ENCODE data around the gene AMZ2.
"Not testable (repeated sequence)": the region's sequence is repeated elsewhere in the genome, so short reads cannot be mapped to it uniquely, and the experiment has no call there.

The AMZ2 gene

DNA sequence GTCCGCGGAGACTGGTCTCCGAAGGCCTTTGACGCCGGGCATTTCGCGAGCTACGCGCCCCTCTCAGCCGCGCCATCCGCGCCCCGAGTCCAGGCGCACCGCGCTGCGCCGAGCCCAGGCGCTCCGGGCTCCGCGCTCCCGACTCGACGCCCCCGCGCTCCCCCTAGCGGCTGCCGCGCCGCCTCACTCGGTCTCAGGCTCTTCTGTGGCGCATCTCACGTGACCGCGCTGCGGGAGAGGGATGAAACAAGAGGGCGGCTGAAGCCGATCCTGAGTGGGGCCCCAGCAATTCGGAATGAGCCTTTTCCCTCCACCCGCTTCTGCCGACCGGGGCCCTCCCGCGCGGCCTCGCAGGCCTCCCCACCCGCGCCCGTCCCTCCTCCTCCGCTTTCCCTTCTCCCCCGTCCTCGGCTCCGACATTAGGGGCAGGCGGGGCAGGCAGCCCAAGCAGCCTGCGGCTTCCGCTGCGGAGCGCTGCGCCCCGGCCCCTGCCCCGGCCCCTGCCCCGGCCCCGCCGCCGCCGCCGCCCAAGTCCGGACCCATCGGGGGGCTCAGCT lies 42.5 kb upstream of the AMZ2 start:
- DNase-seq (ENCODE audit: low read depth) = peak; percentile 81
- TF ChIP-seq, protein P1, sequence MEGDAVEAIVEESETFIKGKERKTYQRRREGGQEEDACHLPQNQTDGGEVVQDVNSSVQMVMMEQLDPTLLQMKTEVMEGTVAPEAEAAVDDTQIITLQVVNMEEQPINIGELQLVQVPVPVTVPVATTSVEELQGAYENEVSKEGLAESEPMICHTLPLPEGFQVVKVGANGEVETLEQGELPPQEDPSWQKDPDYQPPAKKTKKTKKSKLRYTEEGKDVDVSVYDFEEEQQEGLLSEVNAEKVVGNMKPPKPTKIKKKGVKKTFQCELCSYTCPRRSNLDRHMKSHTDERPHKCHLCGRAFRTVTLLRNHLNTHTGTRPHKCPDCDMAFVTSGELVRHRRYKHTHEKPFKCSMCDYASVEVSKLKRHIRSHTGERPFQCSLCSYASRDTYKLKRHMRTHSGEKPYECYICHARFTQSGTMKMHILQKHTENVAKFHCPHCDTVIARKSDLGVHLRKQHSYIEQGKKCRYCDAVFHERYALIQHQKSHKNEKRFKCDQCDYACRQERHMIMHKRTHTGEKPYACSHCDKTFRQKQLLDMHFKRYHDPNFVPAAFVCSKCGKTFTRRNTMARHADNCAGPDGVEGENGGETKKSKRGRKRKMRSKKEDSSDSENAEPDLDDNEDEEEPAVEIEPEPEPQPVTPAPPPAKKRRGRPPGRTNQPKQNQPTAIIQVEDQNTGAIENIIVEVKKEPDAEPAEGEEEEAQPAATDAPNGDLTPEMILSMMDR (conservative IDR thresholded peaks at IDR 0.05; ENCODE audit: low read length) = peak; percentile 63
- H3K4me3 ChIP-seq (ENCODE audit: low read length) = peak overlapping the region; percentile 78

DNA sequence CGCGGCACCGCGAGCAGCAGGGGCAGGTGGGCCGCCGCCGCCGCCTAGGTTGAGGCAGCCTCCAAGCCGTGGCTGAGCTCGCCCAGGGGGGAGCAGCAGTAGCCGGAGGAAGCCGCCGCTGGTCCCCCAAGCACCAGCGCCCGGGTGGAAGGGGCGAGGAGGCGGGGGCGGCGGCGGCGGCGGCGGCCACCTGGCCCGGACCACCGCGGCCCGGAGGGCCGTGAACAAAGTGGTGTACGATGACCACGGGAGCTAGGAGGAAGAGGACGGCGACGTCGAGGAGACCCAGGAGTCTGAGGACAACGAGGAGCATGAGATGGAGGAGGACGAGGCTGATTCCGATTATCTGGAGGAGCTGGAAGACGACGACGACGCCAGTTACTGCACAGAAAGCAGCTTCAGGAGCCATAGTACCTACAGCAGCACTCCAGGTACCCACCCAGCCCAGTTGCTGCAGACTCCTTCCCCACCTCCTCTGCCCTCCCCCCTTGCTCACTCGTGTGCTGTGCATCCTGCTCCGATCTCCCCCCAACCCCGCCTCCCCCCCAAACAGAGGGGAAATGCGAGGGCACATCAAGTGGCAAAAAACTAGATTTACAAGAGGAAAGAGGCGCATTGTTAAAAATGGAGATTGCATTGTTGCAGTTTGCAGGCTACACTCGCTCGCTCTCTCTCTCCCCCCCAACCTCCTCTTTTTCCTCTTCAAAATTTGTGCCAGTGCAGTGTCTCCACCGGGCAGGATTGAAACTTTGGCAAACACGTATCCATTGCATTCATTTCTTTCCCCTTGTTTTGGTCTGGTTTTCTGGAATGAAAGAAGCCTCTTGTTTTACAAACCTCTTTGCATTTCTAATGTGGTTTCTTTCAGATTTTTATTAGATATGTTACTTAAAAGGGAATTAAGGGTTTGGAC lies 41.8 kb upstream of the AMZ2 start:
- TF ChIP-seq, protein P1 (conservative IDR thresholded peaks at IDR 0.05; ENCODE audit: low read length) = no peak
- H3K4me3 ChIP-seq (ENCODE audit: low read length) = peak overlapping the region; percentile 78
- DNase-seq (ENCODE audit: low read depth) = no peak

DNA sequence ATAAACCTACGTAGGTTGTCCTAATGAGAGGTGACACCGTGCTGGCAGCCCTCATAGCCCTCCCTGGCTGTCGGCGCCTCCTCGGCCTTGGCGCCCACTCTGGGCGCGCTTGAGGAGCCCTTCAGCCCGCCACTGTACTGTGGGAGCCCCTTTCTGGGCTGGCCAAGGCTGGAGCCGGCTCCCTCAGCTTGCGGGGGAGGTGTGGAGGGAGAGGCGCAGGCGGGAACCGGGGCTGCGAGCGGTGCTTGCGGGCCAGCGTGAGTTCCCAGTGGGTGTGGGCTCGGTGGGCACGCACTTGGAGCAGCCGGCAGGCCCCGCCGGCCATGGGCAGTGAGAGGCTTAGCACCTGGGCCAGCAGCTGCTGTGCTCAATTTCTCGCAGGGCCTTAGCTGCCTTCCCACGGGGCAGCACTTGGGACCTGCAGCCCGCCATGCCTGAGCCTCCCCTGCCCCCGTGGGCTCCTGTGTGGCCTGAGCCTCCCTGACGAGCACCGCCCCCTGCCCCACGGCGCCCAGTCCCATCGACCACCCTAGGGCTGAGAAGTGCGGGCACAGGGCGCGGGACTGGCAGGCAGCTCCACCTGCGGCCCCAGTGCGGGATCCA lies 40.1 kb upstream of the AMZ2 start:
- TF ChIP-seq, protein P1 (conservative IDR thresholded peaks at IDR 0.05; ENCODE audit: low read length) = no peak
- H3K4me3 ChIP-seq (ENCODE audit: low read length) = no peak overlapping the region
- no peak for DNase-seq (ENCODE audit: low read depth)

DNA sequence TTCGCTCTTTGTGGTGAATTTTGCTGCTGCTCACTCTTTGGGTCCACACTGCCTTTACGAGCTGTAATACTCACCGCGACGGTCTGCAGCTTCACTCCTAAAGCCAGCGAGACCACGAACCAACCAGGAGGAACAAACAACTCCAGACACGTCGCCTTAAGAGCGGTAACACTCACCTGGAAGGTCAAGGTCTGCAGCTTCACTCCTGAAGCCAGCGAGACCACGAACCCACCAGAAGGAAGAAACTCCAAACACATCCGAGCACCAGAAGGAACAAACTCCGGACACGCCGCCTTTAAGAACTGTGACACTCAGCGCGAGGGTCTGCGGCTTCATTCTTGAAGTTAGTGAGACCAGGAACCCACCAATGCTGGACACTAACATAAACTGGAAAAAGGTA lies 39.2 kb upstream of the AMZ2 start:
- H3K4me3 ChIP-seq (ENCODE audit: low read length); DNase-seq (ENCODE audit: low read depth): not testable (repeated sequence)

DNA sequence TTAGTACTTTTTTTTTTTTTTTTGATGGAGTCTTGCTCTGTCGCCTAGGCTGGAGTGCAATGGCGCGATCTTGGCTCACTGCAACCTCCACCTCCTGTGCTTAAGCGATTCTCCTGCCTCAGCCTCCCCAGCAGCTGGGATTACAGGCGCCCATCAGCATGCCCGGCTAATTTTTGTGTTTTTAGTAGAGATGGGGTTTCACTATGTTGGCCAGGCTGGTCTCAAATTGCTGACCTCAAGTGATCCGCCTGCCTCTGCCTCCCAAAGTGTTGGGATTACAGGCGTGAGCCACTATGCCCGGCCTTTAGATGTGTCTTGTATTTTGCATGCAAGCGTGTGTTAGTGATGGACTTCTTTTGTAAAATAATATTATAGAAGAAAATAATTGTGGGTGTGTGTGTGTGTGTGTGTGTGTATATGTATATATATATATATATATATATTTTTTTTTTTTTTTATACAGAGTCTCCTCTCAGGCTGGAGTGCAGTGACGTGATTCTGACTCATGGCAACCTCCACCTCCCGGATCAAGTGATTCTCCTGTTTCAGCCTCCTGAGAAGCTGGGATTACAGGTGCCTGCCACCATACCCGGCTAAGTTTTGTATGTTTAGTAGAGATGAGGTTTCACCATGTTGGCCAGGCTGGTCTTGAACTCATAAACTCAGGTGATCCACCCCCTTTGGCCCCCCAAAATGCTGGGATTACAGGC lies 38.5 kb upstream of the AMZ2 start:
- not testable (repeated sequence) for H3K4me3 ChIP-seq (ENCODE audit: low read length); DNase-seq (ENCODE audit: low read depth)

DNA sequence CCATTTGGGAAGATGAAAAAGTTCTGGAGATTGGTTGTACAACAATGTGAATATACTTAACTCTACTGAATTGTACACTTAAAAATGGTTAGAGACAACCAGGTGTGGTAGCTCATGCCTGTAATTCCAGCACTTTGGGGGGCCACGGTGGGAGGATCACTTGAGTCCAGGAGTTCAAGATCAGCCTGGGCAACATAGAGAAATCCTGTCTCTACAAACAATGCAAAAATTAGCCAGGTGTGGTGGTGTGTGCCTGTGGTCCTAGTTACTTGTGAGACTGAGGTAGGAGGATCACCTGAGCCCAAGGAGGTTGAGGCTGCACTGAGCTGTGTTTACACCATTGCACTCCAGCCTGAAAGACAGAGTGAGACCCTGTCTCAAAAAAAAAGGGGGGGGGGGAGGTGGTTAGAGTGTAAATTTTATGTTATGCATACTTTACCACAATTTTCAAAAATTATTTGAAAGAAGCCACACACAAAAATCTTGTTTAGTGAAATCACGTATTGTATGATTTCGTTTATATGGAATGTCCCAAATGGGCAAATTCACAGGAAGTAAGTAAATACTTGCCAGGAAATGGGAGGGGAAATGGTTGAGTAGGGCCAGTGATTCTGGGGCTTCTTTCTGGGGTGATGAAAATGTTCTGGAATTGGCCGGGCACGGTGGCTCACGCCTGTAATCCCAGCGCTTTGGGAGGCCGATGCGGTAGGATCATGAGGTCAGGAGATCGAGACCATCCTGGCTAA lies 37.1 kb upstream of the AMZ2 start:
- no peak for DNase-seq (ENCODE audit: low read depth)
- TF ChIP-seq, protein P1 (conservative IDR thresholded peaks at IDR 0.05; ENCODE audit: low read length) = no peak
- no peak overlapping the region for H3K4me3 ChIP-seq (ENCODE audit: low read length)

DNA sequence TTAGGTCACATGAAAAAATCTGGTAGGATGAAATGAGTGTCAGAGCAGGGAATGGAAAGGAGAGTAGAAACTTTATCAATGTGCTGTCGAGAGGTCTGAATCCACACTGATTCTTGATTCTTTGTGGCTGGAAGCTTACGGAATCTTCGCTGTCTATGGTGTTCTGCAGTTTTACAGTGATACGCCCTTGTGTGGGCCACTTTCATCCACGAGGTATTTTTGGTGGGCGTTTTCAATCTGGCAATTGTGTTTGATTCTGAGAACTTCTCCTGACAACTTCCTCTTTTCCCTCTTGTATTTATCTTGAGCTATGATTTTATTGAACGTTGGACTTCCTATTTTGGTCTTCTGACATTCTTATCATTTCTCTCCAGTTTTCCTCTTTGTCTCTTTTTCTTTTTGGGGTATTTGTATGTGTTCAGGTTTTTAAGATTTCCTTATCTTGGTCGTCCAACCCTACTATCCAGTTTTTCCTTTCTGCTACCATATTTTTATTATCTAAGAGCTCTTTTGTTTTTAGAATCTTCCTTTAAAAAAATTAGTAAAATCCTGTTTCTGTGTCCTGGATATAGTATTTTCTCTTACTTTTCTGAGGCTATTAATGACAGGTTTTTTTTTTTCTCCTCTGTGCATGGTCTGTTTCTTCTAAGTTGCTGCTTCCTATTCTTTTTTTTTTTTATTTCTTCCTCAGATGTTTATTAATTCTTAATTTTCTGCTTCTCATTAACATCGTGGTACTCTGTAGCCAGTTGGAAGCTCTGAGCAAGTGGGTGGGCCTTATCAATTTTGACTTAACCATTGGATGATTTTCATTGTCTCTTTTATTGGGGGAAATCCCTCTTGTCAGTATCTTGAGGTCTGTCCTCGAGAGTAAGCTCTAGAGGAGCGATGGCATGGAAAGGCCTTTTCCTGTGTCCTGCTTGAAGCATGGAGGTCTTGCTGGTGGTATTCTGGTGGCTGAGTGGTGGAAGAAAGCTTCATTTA lies 34.1 kb upstream of the AMZ2 start:
- DNase-seq (ENCODE audit: low read depth) = not testable (repeated sequence)

DNA sequence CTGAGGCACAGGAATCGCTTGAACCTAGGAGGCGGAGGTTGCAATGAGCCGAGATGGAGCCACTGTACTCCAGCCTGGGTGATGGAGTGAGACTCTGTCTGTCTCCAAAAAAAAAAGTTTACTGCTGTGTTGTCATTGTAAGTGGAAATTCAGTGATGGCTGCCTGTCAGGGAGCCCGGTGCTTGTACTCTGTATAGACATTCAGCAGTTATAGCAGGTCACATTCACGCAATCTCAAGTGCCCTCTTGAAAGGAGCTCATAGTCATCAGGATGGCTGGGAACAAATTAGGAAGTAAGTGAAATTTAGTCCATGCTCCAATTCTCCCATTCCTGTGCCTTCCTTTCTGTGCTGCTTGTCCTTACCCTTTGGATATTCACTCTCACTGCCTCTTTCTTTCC lies 32.4 kb upstream of the AMZ2 start:
- H3K4me3 ChIP-seq (ENCODE audit: low read length); DNase-seq (ENCODE audit: low read depth): not testable (repeated sequence)

More for the DNA sequence above, 34.1 kb upstream of the AMZ2 start:
- not testable (repeated sequence) for H3K4me3 ChIP-seq (ENCODE audit: low read length)

DNA sequence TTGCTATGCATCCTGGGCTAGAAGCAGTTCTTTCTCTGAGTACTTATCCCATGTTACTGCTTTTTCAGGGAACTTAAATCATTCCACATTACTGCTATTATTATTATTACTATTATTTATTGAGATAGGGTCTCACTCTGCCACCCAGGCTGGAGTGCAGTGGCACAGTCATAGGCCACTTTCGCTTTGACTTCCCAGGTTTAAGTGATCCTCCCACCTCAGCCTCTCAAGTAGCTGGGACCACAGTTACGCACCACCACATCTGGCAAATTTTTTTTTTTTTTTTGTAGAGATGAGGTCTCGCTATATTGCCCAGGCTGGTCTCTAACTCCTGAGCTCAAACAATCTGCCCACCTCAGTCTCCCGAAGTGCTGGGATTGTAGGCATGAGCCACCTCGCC lies 28.4 kb upstream of the AMZ2 start:
- DNase-seq (ENCODE audit: low read depth); H3K4me3 ChIP-seq (ENCODE audit: low read length): not testable (repeated sequence)

DNA sequence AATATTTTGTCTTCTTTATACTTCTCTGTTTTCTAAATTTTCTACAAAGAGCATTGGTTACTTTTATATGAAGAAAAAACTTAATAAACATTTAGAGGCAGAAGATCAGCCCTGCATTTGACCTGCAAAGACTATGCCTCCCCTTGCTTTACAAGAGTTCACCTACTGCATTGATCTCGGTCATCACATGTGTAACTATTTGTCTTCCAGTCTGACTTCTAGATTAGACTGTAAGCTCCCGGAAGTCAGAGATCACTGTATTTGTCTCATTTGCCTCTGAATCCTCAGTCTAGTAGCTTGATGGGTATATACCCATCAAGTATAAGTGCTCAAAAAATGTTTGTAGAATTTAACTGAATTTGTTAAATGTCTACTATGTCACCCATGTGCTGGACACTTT lies 27.7 kb upstream of the AMZ2 start:
- H3K4me3 ChIP-seq (ENCODE audit: low read length); DNase-seq (ENCODE audit: low read depth): not testable (repeated sequence)

DNA sequence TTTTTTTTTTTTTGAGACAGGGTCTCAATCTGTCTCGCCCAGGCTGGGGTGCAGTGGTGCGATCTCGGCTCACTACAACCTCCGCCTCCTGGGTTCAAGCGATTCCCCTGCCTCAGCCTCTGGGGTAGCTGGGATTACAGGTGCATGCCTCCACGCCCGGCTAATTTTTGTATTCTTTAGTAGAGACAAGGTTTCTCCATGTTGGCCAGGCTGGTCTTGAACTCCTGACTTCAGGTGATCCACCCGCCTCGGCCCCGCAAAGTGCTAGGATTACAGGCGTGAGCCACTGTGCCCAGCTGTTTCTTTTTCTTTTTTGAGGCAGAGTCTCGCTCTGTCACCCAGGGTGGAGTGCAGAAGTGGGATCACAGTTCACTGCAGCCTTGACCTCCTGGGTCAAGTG lies 27.1 kb upstream of the AMZ2 start:
- not testable (repeated sequence) for H3K4me3 ChIP-seq (ENCODE audit: low read length); DNase-seq (ENCODE audit: low read depth)
